GM12892 (cell line): ENCODE data around the gene DXO.

Experiments used
- POLR2A ChIP-seq: IDR thresholded peaks from 2 replicates; pipeline ENCODE4 v1.6.1; 2011; ENCODE audit warnings: low read depth, low read length, control low read depth
- TAF1 ChIP-seq: IDR thresholded peaks from 2 replicates; pipeline ENCODE4 v1.6.1; 2011; ENCODE audit warnings: low read depth, mild to moderate bottlenecking, control low read depth, low read length, borderline replicate concordance

- TF ChIP-seq TAF1 (no peak), POLR2A (no peak)
Observed at GRCh38 chr6:31940256-31940664, 31.7 kb downstream of the DXO start.
